ENCODE data around the gene PTPRK. TPM values are rescaled to one million over a fixed set of nuclear protein-coding genes. Genes with fewer than 3 reads are reported as not detected.

PTPRK gene
- total and polyA plus RNA-seq, 10 of the 15 experiments (the other 5 are each of a cell fraction or from before 2014, with no cell fraction given), result 0.23 to 1.9 (median 0.55) TPM

- no peak for TF ChIP-seq ZBTB11 (CRISPR knock-in tag; IDR thresholded peaks at IDR 0.05)
- no peak for TF ChIP-seq GATAD2B (conservative IDR thresholded peaks at IDR 0.05; ENCODE audit: low read depth)
These were observed 38.5 kb upstream of the PTPRK start (continued) for GRCh38 chr6:128558924-128559323.

GRCh38 chr6:128558021-128558420 is 37.6 kb upstream of the PTPRK start:
- RAD21 ChIA-PET (ENCODE audit: unreplicated experiment), result no interaction called here
- no peak overlapping the region for H3K4me2 ChIP-seq (ENCODE audit: control insufficient read depth, insufficient read depth)
- FAIRE-seq, result no peak
- POLR2A ChIA-PET, result no interaction called here
- no peak overlapping the region for H3K9ac ChIP-seq (ENCODE audit: control insufficient read depth, insufficient read depth, low read length)
- intact Hi-C loops (cut with micrococcal nuclease; ENCODE audit: unreplicated experiment), result no loop called here
- no peak overlapping the region for H3K27ac ChIP-seq (ENCODE audit: control insufficient read depth, insufficient read depth)
- no peaks in the 10 kb centered on the region for H3K4me1 ChIP-seq (ENCODE audit: control insufficient read depth, insufficient read depth, low read length)
- no peaks in the 10 kb centered on the region for H3K36me3 ChIP-seq (ENCODE audit: control insufficient read depth in 2 of 2, insufficient read depth in 2 of 2, low read length in 1 of 2)
- SMC1A ChIA-PET (ENCODE audit: uncharacterized antibody, unreplicated experiment), result no interaction called here
- H3K4me3 ChIP-seq, result no peak overlapping the region
- CTCF ChIA-PET, result no interaction called here
- no peaks in the 10 kb centered on the region for H3K9me3 ChIP-seq (replicated peaks; ENCODE audit: control insufficient read depth, insufficient read depth, low read length)
- ATAC-seq, result peak; percentile 88
- H4K20me1 ChIP-seq (ENCODE audit: control insufficient read depth, insufficient read depth), result no peaks in the 10 kb centered on the region
- H3K27me3 ChIP-seq (replicated peaks in 1 of 2; ENCODE audit: control insufficient read depth in 2 of 2, insufficient read depth in 2 of 2, low read length in 1 of 2), result no peaks in the 10 kb centered on the region
- no peak overlapping the region for H2AFZ ChIP-seq (ENCODE audit: control insufficient read depth, low read depth, low read length)
- no peaks in the 10 kb centered on the region for H3K79me2 ChIP-seq (ENCODE audit: control insufficient read depth, insufficient read depth, low read length)
- in situ Hi-C loops (cut with MboI), result no loop called here
- 0% methylated on average over 2 of the region's 2 CpGs for WGBS (ENCODE audit: insufficient coverage, insufficient replicate concordance, low lambda C conversion rate, missing lambda C conversion rate)
- no peak for DNase-seq (ENCODE audit: low read depth, low spot score)
- BruUV-seq (replicated peaks), result no TSS peak
- TF ChIP-seq NFIC (IDR thresholded peaks at IDR 0.05; ENCODE audit: low read depth, low read length) (no peak), MTA2 (IDR thresholded peaks at IDR 0.05; ENCODE audit: low read depth) (0 out of 2 replicates have a peak, but pooled peaks have one; percentile 17), MEF2B (IDR thresholded peaks at IDR 0.05; ENCODE audit: partially characterized antibody, poor library complexity, severe bottlenecking) (no peak), NR2C2 (IDR thresholded peaks at IDR 0.05; ENCODE audit: borderline replicate concordance, control insufficient read depth, insufficient read length, low read depth) (no peak), NR2F1 (conservative IDR thresholded peaks at IDR 0.05) (peak; percentile 90), SPI1 (IDR thresholded peaks at IDR 0.05; ENCODE audit: borderline replicate concordance, insufficient read depth, low read depth, low read length) (peak; percentile 66; the same call in 1 of the 2 replicates), LARP7 (IDR thresholded peaks at IDR 0.05) (no peak), DPF2 (IDR thresholded peaks at IDR 0.05) (0 out of 2 replicates have a peak, but pooled peaks have one; percentile 18)

Measured in GM12878 (cell line).